ENCODE results near the gene CATSPERE.

The CATSPERE gene

GRCh38 chr1:244437086-244437468 is 24.0 kb upstream of the CATSPERE start:
- ChIA-PET POLR2A (ENCODE audit: low non-redundant PET) (no interaction called here), CTCF (no interaction called here)
- H3K27ac ChIP-seq: no peak overlapping the region
- DNase-seq (ENCODE audit: low spot score): no peak
- no peak for TF ChIP-seq CTCF (conservative IDR thresholded peaks at IDR 0.05; ENCODE audit: low read depth)

- CTCF ChIA-PET: no interaction called here
- TF ChIP-seq CTCF (conservative IDR thresholded peaks at IDR 0.05; ENCODE audit: low read depth): no peak
- H3K27ac ChIP-seq: peak overlapping the region; percentile 53
- no peak for DNase-seq (ENCODE audit: low spot score)
- POLR2A ChIA-PET (ENCODE audit: low non-redundant PET): no interaction called here
Measured at GRCh38 chr1:244439391-244440032, 21.6 kb upstream of the CATSPERE start.

GRCh38 chr1:244442850-244443249 is 18.2 kb upstream of the CATSPERE start:
- ChIA-PET POLR2A (ENCODE audit: low non-redundant PET) (no interaction called here), CTCF (no interaction called here)

GRCh38 chr1:244444854-244445253 is 16.2 kb upstream of the CATSPERE start:
- DNase-seq (ENCODE audit: low spot score): no peak
- no peak for TF ChIP-seq CTCF (conservative IDR thresholded peaks at IDR 0.05; ENCODE audit: low read depth)
- H3K27ac ChIP-seq: no peak overlapping the region
- ChIA-PET POLR2A (ENCODE audit: low non-redundant PET) (interaction anchor here (0.6 kb wide), 1 partner anchor 483 kb away, joined by 7 read pairs; no protein-coding TSS in a partner anchor), CTCF (interaction anchor here (0.9 kb wide), 1 partner anchor 14 kb away, joined by 3 read pairs; no protein-coding TSS in a partner anchor)

More at GRCh38 chr1:244442850-244443249, 18.2 kb upstream of the CATSPERE start:
- no peak overlapping the region for H3K27ac ChIP-seq
- DNase-seq (ENCODE audit: low spot score): no peak
- TF ChIP-seq CTCF (conservative IDR thresholded peaks at IDR 0.05; ENCODE audit: low read depth): no peak

- POLR2A ChIA-PET (ENCODE audit: low non-redundant PET): no interaction called here
- CTCF ChIA-PET: interaction anchor here (0.8 to 0.9 kb wide), 2 partner anchors 10 to 14 kb away, joined by 3 read pairs; no protein-coding TSS in a partner anchor
- H3K27ac ChIP-seq: no peak overlapping the region
- DNase-seq (ENCODE audit: low spot score): no peak
- no peak for TF ChIP-seq CTCF (conservative IDR thresholded peaks at IDR 0.05; ENCODE audit: low read depth)
Measured at GRCh38 chr1:244445320-244446181, 15.5 kb upstream of the CATSPERE start.

GRCh38 chr1:244447024-244447423 is 14.0 kb upstream of the CATSPERE start:
- no peak for TF ChIP-seq CTCF (conservative IDR thresholded peaks at IDR 0.05; ENCODE audit: low read depth)
- ChIA-PET CTCF (no interaction called here), POLR2A (ENCODE audit: low non-redundant PET) (no interaction called here)
- no peak for DNase-seq (ENCODE audit: low spot score)
- no peak overlapping the region for H3K27ac ChIP-seq

All from RWPE1 (cell line).